Amniotic stem cell (primary cell): Measurements from ENCODE around the gene TBX3.
"Not testable (repeated sequence)": the region's sequence is repeated elsewhere in the genome, so short reads cannot be mapped to it uniquely, and the experiment has no call there.

ENCODE experiments used
- DNase-seq: peaks from one replicate; lab custom pipeline; 2025; lab: John Stamatoyannopoulos, UW

Gene TBX3

GRCh38 chr12:114684098-114684869, at the start of gene TBX3:
TSS of gene TBX3 (minus strand) at chr12:114684175. CDS start at chr12:114683200, 975 bp downstream.
- DNase-seq, result peak; percentile 98

DNA sequence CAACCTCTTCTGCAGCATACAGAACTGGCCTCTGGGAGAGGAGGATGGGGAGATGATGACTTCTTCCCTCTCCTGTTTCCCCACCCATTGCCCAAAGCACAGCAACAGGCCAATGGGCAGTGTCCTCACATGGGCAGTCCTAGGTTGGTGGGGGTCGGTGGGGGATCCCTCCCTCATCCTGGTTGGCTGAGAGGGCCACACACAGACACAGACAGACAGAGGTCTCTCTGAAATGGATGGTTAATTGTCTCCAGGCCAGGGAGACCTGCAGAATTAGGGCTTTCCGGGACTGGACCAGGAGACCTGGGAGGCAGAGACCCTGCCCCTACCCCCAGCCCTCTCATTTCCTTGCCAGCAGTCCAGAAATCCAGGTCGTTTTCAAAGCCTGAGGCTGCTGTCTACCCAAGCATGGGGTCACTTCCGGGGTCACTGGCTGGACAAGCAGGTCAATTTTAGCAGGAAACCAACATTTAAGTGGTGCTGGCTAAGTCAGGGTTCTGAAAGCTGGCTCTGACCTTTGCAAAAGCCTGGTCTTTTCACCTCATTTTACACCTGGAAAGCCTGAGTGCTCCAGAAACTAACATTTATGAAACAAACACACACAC, 48.6 kb upstream of the TBX3 start:
- DNase-seq, result no peak

- no peak for DNase-seq
Observed at GRCh38 chr12:114729731-114730130, 45.8 kb upstream of the TBX3 start.

- no peak for DNase-seq
Observed at GRCh38 chr12:114726092-114726710, 42.2 kb upstream of the TBX3 start.

DNA sequence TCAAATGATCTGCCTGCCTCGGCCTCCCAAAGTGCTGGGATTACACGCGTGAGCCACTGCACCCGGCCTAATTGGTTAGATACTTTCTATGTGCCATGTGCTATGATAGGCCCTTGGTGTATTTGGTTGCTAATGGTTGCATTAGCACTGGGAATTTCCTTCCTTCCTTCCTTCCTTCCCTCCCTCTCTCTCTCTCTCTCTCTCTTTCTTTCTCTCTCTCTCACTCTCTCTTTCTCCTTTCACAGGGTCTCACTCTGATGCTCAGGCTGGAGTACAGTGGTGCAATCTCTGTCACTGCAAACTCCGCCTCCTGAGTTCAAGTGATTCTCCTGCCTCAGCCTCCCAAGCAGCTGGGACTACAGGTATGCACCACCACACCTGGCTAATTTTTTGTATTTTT, 38.2 kb upstream of the TBX3 start:
- DNase-seq, result not testable (repeated sequence)

DNA sequence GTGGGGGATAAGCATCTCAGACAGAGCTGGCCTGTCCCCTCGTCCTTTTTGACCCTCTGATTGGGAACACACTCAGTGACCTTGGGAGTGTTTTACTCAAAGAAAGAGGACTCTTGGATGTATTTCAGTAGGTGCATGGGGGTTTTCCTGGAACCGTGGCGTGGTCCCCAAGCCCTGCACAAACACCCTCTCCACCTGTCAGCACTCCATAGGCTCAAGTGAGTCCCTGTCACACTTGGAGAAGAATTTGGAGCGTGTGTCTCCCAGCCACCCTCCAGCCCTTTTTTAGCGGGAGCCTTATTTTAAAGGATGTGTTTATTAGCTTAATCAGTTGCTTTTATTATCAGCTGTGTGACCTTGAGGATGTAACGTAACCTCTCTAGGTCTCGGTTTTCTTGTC, 37.3 kb upstream of the TBX3 start:
- no peak for DNase-seq

DNA sequence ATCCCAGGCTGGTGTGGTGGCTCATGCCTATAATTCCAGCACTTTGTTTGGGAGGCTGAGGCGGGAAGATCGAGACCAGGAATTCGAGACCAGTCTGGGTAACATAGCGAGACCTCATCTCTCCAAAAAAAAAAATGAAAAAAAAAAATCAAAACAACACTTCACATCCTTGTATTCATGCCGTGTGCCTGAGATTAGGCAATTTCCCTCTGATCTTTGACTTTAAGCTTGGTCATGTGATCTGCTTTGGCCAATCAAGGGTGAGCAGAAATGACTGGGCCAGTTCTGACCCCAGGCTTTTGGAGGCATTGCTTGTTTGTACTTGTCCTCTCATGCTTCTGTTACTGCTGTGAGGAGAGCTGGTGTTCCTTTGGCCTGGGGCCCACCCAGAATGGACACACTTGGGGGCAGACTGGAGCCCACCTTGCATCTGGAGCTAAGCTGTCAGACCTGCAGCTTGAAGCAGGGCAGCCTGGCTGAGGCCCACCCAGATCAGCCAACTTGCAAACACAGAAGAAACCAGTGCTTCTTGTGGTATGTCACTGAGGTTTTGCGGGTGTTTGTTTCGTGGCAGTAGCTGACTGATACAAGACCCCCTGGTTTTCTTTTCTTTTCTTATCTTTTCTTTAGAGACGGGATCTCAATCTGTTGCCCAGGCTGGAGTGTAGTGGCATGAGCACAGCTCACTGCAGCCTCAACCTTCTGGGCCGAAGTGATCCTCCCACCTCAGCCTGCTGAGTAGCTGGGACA, 29.7 kb upstream of the TBX3 start:
- DNase-seq, result no peak

DNA sequence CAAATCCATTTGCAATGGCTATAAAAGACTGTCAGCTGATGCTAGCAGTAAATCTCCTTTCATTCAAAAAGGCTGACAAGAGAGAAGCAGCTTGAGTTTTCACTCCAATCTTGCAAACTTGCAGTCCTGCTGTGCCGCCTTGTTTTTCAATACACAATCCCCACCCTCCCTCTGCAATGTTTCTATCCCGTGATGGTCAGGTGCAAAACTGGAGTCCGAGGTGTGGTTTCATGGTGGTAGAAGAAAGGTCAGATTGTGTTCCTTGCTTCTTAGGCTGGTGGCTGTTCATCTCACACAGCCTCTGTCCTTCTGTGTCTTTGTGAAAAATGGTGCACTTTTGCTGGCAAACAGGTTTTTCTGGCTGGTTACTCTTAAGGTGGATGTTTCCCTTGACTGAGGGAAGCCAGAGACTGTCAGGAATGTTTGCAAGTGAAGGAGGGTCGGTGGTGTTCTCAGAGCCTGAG, 27.7 kb upstream of the TBX3 start:
- DNase-seq, result no peak

GRCh38 chr12:114710151-114710550, 26.2 kb upstream of the TBX3 start:
- no peak for DNase-seq

DNA sequence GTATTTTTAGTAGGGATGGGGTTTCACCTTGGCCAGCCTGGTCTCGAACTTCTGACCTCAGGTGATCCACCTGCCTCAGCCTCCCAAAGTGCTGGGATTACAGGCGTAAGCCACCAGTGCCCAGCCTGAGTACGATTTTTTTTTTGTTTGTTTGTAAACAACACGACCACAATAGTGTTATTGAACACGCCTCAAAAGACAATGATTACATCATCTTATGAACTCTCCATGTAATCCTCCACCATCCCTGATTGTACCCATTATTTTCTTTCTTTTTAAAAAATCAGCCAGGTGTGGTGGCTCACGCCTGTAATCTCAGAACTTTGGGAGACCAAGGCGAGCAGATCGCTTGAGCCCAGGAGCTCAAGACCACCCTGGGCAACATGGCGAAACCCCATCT, 25.1 kb upstream of the TBX3 start:
- no peak for DNase-seq

GRCh38 chr12:114708598-114708997, 24.6 kb upstream of the TBX3 start:
- not testable (repeated sequence) for DNase-seq

GRCh38 chr12:114704096-114704495, 20.1 kb upstream of the TBX3 start:
- no peak for DNase-seq

GRCh38 chr12:114703060-114703493, 19.1 kb upstream of the TBX3 start:
- DNase-seq, result no peak

GRCh38 chr12:114702462-114702861, 18.5 kb upstream of the TBX3 start:
- DNase-seq, result no peak

- DNase-seq, result no peak
Observed at GRCh38 chr12:114701553-114701952, 17.6 kb upstream of the TBX3 start.

- DNase-seq, result no peak
Observed at GRCh38 chr12:114701104-114701414, 17.1 kb upstream of the TBX3 start.

DNA sequence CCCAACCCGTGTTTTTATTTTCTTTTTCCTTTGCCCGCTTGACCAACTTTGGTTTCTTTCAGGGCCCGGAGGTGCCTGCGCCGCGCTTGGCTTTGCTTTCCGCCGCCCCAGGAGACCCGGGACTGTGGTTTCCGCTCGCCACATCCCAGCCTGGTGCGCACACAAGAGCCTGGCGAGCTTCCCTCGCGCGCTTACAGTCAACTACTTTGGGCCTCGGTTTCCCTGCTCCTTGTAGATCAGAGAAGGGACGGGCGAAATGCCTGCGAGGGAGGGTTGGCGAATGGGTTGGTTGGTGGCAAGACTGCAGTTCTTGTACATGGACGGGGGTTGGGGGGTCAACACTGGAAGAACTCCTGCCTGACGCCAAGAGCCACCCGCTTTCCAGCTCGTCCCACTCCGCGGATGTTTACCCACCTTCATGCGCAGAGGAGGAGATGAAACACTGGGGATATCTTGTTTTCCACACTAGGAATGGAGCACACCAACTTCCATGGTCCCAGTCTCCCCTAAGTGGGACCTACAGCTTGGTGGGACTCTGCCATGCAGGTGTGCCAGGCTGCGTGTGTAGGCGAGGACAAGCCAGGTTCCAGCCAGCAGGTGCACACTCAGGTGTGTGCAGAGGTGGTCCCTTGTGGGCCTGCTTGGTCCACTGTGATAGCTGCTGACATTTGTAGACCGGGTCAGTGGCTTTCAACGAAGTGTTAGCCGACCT, 16.6 kb upstream of the TBX3 start:
- no peak for DNase-seq

DNA sequence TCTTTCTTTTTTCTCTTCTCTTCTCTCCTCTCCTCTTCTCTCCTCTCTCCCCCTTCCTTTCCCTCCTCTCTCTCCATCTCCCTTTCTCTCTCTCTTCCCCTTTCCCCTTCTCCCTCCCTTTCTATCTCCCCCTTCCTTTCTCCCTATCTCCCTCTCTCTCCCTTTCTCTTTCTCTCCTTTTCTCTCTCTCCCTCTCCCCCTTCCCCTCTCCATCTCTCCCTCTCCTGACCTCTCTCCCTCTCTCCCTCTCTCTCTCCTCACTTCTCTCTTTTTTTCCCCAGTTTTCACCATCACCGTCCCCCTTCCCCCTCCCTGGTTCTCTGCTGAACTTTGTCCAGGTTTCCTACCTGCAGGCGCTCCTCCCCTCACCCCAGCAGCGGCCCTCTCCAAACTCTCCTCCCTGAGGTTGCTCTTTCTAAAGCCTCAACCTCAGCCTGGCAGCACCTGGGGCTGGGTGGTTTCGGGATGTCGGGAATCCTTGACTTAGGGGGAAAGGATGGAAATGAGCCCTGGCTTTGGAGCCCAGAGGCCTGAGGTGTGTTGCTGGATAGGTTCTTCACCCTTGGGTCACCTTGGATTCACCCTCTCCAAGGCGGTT, 14.7 kb upstream of the TBX3 start:
- no peak for DNase-seq

DNA sequence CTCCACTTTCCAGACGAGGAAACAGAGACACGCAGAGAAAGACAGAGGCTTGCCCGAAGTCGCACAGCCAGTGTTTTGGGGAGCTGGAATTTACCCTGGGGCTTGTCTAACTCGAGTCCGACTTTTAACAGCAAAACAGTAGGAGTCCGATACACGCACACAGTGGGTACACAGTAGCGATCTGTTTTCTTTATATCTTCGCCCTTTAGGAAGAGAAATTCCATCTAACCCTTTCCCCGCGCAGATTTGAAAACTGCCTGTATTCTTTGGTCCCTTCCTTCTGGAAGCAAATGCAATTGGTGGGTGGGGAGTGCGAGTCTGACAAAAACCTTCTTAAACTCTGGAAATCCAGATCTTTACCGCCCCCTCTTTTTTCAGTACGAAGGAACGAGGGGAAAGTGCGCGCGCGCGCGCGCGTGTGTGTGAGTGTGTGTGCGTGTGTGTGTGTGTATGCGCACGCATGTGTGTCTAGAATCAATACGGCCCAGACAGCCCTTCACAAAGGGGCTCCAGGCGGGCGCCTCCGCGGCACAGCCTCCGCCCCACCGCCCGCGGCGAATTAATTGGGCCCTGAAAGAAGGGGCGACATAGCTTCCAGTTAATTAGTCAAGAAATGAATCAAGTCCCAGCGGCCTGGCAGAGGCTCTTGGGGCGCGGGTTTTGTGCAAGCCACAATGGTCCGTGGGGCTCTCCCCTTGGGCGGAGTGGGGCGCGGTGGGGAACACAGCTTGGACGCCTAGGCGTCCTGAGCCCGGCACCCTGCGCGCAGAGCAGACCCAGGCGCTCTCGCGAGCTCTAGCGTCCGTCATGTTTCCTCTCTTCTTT, 14.0 kb upstream of the TBX3 start:
- DNase-seq, result no peak

DNA sequence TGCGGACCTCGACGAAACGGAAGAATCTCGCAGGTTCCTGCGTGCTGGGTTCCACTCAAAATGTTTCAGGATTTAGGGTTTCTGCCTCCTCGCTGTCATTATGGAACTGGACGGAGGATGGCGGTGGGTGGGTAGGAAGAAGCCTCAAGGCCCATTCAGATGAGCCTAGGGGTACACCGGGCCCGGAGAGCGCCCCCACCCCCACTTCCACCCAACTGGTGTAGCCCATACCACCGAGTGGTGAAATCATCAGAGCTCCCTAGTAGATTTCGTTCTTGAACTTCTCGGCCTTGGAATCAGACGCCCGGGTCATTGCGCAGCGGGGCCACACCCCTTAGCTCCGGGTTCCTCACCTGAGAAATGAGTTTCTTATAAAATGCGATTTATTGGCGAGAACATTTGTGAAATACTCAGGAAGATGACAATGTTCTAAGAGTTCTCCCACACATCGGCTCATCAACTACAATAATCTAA, 13.3 kb upstream of the TBX3 start:
- DNase-seq, result no peak
